AG09309 (cell line): ENCODE results near the gene KCNK4.
"Not testable (repeated sequence)": the region's sequence is repeated elsewhere in the genome, so short reads cannot be mapped to it uniquely, and the experiment has no call there.

Experiments used
- DNase-seq: peaks from one replicate; pipeline ENCODE4 v3.0.0-alpha.2; 2010; ENCODE audit warnings: low read depth
- H3K4me3 ChIP-seq: 2 replicates; pipeline ENCODE4 v1.5.1; 2011; ENCODE audit warnings: mild to moderate bottlenecking, low read depth, low read length, moderate library complexity; ENCODE audit not compliant: control insufficient read depth
- TF ChIP-seq, protein P1 (sequence below): IDR thresholded peaks from 2 replicates; pipeline ENCODE4 v1.5.1; 2011; ENCODE audit warnings: mild to moderate bottlenecking, low read depth, low read length, inconsistent platforms; ENCODE audit not compliant: insufficient read depth, control insufficient read depth; ENCODE audit errors: missing control alignments

KCNK4 gene

DNA sequence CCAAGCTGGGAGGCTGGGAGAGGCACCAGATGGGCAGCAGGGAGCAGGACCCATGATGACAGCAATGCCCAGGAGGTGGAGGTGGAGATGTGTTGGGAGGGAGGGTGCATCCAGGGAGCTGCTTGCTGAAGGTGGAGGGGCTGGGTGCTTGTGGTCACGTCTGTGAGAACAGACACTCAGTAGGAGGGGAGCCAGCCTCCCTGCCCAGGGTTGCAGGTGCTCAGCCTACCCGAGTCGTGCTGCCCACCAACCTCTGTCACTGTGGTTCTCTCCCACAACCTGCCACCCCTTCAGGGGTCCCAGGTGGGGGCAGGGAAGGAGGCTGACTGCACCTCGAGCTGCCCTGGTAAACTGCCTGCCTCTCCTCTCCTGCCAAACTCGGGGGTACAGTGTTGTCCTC, 32.3 kb downstream of the KCNK4 start:
- no peak overlapping the region for H3K4me3 ChIP-seq
- TF ChIP-seq, protein P1, sequence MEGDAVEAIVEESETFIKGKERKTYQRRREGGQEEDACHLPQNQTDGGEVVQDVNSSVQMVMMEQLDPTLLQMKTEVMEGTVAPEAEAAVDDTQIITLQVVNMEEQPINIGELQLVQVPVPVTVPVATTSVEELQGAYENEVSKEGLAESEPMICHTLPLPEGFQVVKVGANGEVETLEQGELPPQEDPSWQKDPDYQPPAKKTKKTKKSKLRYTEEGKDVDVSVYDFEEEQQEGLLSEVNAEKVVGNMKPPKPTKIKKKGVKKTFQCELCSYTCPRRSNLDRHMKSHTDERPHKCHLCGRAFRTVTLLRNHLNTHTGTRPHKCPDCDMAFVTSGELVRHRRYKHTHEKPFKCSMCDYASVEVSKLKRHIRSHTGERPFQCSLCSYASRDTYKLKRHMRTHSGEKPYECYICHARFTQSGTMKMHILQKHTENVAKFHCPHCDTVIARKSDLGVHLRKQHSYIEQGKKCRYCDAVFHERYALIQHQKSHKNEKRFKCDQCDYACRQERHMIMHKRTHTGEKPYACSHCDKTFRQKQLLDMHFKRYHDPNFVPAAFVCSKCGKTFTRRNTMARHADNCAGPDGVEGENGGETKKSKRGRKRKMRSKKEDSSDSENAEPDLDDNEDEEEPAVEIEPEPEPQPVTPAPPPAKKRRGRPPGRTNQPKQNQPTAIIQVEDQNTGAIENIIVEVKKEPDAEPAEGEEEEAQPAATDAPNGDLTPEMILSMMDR, result no peak
- no peak for DNase-seq

DNA sequence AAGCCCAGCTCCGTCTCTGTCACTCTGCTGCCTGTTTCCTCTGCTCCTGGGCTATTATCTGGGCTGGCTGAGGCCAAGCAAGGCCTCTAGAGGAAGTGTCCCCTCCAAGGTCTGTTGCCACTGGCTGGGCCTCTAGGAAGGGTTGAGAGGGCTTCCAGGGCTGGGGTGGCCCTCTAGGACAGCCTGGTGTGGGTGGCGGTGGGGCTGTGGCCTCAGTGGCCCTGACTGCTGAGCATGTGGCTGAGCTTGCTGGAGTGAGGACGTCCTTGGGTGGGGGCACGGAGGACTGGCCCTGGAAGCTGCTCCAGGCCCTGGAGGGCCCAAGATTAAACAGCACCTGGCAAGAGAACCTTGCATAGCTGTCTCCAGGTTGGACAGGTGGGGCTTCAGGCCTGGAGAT, 32.9 kb downstream of the KCNK4 start:
- not testable (repeated sequence) for H3K4me3 ChIP-seq, DNase-seq

DNA sequence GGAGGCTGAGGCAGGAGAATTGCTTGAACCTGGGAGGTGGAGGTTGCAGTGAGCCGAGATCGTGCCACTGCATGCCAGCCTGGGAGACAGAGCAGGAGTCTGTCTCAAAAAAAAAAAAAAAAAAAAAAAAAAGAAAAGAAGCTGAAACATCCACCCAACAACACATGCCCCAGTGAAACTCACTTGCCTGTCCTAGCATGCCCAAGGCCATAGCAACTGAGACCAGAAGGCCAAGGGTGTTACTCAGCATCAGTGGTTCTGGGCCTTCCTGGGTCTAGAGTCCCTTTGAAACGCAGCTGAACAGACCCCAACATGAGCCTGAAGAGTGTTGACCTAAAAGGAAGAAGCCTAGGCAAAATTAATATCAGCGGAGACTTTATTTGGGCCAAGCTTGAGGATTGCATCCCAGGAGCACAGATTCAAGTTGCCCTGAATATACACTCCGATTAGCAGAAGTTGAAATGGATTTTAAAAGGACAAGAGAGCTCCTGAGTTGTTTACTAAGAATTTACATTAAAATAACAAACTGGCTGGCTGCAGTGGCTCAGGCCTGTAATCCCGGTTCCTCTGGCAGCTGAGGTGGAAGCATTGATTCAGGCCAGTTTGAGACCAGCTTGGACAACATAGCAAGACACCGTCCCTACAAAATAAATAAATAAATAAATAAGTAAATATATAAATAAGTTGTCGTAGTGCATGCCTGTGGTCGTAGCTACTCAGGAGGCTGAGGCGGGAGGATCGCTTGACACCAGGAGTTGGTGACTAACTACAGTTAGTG, 33.8 kb downstream of the KCNK4 start:
- H3K4me3 ChIP-seq, result no peak overlapping the region
- DNase-seq, result no peak
- TF ChIP-seq, protein P1, result no peak

DNA sequence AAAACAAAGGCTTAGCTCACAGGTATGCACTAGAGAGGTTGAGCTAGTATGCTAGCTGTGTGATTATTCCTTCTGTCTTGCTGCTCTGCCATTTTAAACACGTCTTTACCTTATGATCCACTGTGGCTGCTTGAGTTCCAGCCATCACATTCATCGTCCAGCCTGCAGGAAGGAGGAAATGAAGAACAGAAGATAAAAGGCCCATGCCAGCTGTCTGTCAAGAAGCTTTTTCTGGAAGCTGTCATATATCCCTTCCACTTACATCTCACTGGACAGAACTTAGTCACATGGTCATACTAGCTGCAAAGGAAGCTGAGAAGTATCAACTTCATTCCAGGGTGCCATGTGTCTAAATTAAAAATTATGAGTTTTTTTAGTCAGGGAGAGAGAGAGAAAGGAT, 36.3 kb downstream of the KCNK4 start:
- TF ChIP-seq, protein P1, result no peak
- no peak for DNase-seq
- H3K4me3 ChIP-seq, result no peak overlapping the region

DNA sequence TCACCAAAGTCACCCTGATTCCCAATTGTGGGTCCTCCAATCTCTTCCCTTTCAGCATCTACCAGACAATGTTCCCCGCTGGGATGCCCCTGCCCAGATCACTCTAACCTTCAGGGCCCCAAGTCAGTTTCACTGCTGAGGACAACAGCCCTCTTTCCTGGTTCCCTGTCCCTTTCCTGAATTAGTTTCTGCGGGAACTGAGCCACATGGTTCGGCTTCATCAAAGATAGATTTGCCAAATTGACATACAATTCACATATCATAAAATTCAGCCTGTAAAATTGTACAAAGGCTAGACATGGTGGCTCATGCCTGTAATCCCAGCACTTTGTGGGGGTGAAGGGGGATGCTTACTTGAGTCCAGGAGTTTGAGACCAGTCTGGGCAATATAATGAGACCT, 36.9 kb downstream of the KCNK4 start:
- TF ChIP-seq, protein P1, result no peak
- H3K4me3 ChIP-seq, result no peak overlapping the region
- no peak for DNase-seq

DNA sequence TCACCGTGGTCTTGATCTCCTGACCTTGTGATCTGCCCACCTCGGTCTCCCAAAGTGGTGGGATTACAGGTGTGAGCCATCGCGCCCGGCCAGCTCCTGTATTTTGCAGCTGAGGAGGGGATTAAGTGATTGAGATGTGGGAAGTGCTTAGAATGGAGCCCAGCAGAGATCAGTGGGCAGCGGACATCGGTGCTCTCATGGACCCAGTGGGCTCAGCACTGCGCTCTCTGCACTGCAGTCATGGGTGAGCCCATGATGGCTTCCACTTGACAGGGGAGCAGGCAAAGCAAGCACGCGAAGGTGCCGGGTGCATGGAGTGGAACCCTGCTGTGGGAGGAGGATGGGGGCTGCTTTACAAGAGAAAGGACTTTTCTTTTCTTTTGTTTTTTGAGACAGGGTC, 39.8 kb downstream of the KCNK4 start:
- TF ChIP-seq, protein P1, result no peak
- DNase-seq, result no peak
- H3K4me3 ChIP-seq, result no peak overlapping the region

DNA sequence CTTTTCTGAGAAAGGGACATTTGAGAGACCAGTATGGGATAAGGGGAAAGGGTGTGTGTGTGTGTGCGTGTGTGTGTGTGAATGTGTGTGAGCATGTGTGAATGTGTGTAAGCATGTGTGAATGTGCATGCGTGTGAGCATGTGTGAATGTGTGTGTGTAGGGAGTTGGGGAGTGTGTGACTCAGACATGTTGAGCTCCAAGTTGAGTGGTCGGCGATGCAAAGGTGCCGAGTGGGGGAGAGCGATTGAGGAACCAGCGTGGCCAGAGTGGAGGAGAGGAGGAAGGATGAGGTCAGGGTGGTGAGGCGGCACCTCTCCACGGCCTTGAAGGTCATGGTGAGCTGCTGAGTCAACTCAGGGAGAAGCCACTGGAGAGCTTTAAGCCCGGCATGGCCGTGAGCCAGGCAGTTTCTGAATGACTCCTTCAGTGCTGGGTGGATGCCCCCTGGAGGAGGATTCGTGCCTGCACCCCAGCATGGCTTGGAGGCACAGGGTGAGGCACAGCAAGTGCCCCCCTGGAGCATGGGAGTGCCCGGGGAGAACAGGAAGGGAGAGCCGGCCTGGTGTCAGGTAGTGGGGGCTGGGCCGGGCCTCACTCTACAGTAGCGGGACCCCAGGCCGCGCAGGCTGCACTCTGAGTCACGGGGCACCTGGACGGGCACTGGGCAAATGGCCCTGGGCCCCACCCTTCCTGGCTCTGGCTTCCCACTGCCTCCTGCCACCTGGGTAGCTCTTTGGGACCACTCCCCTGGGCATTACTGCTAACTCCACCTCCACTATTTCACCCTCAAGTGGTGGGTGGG, 40.7 kb downstream of the KCNK4 start:
- no peak overlapping the region for H3K4me3 ChIP-seq
- TF ChIP-seq, protein P1, result peak; percentile 84
- DNase-seq, result peak; percentile 63
